Upper lobe of left lung (tissue), 6 donors: Measurements from ENCODE around the gene PRR11. TPM values are rescaled to one million over a fixed set of nuclear protein-coding genes. Genes with fewer than 3 reads are reported as not detected.

Experiments
- ATAC-seq, 2 donors: fragments of 200-7000 bp; cut with Tn5 transposase; one replicate each; pipeline ENCODE4 v1.9.1; 2022; ENCODE audit warnings: mild to moderate bottlenecking in 2 of 2, moderate library complexity in 2 of 2; ENCODE audit not compliant: low FRiP score in 2 of 2
- DNase-seq, 2 donors: peaks; one replicate each; pipeline ENCODE4 v3.0.0-alpha.2; 2019 to 2020
- H3K27ac ChIP-seq, 4 donors: fragments of 200-600 bp; sonication (generic); one replicate each; pipeline ENCODE4 v1.5.1; 2016 to 2019
- H3K27me3 ChIP-seq, 4 donors: fragments of 200-600 bp; sonication (generic); one replicate each; pipeline ENCODE4 v1.5.1; 2017 to 2019
- H3K36me3 ChIP-seq, 4 donors: fragments of 200-600 bp; sonication (generic); one replicate each; pipeline ENCODE4 v1.5.1; 2016 to 2019
- H3K4me1 ChIP-seq, 4 donors: fragments of 200-600 bp; sonication (generic); one replicate each; pipeline ENCODE4 v1.5.1; 2018 to 2019
- H3K4me3 ChIP-seq, 4 donors: fragments of 200-600 bp; sonication (generic); one replicate each; pipeline ENCODE4 v1.5.1; 2017 to 2019; ENCODE audit warnings: mild to moderate bottlenecking in 2 of 4, moderate library complexity in 1 of 4
- H3K9me3 ChIP-seq, 4 donors: fragments of 200-600 bp; sonication (generic); one replicate each; pipeline ENCODE4 v1.5.1; 2018 to 2019
- CTCF ChIP-seq, 6 experiments: fragments of 450-650 bp in 4 of 6; fragments of 200-600 bp in 2 of 6; sonication (generic) in 2 of 6; IDR thresholded peaks; one replicate each; pipeline ENCODE4 v1.5.1; 2016 to 2019; ENCODE audit warnings: antibody characterized with exemption in 6 of 6
- EP300 ChIP-seq, 4 donors: sonication (generic); formaldehyde crosslinking; IDR thresholded peaks; one replicate each; pipeline ENCODE4 v1.5.1; 2017; ENCODE audit warnings: antibody characterized with exemption in 4 of 4, control low read depth in 2 of 4
- POLR2A ChIP-seq, 4 donors: fragments of 450-650 bp; IDR thresholded peaks; one replicate each; pipeline ENCODE4 v1.5.1; 2016 to 2017; ENCODE audit warnings: antibody characterized with exemption in 4 of 4, mild to moderate bottlenecking in 2 of 4
- POLR2AphosphoS5 ChIP-seq, 2 donors: sonication (generic); formaldehyde crosslinking; IDR thresholded peaks; one replicate each; pipeline ENCODE4 v1.5.1; 2017; ENCODE audit warnings: antibody characterized with exemption in 2 of 2
- WGBS, 2 donors: methylation state at CpG; one replicate each; pipeline ENCODE4 v1.1.5; 2017 to 2018; 5-methylcytosine and 5-hydroxymethylcytosine counted together
- total RNA-seq, 6 donors: library from RNA; depleted of rRNA in 4 of 6; stranded (reverse); fragments of >200 nt in 4 of 6; gene quantifications; one replicate each; pipeline versions ENCODE4 v1.1.0 to v1.2.1, GENCODE V29; 2016 to 2021
- donor health status: DM: no; HTN: no; CAD: no; lungs with moderate emphysema.
- donor health status: DM: no; HTN: yes; CAD: no; lungs with severe emphysema.

The PRR11 gene
- total RNA-seq, 6 donors from 2014 or later = 0.69 to 57.5 (median 2.9) TPM; not detected in 1

- H3K4me1 ChIP-seq = no peaks in the 10 kb centered on the region
- DNase-seq = no peak
- no peaks in the 10 kb centered on the region for H3K9me3 ChIP-seq
- no peaks in the 10 kb centered on the region for H3K27me3 ChIP-seq
- 92 to 93% methylated on average over 4 of the region's 4 CpGs for WGBS, 2 donors
- TF ChIP-seq EP300 (IDR thresholded peaks at IDR 0.05) = no peak
- TF ChIP-seq POLR2AphosphoS5 (IDR thresholded peaks at IDR 0.05) = no peak
- TF ChIP-seq CTCF (IDR thresholded peaks at IDR 0.05) = no peak
- no peak for TF ChIP-seq POLR2A (IDR thresholded peaks at IDR 0.05)
- ATAC-seq = no peak
- no peak overlapping the region for H3K27ac ChIP-seq
- no peak overlapping the region for H3K4me3 ChIP-seq
- no peaks in the 10 kb centered on the region for H3K36me3 ChIP-seq
Observed at GRCh38 chr17:59145571-59146096, 9.9 kb upstream of the PRR11 start.

GRCh38 chr17:59149051-59149450, 6.5 kb upstream of the PRR11 start:
- no peaks in the 10 kb centered on the region for H3K36me3 ChIP-seq
- TF ChIP-seq CTCF (IDR thresholded peaks at IDR 0.05) (no peak), EP300 (IDR thresholded peaks at IDR 0.05) (no peak), POLR2A (IDR thresholded peaks at IDR 0.05) (no peak), POLR2AphosphoS5 (IDR thresholded peaks at IDR 0.05) (no peak)
- no peak overlapping the region for H3K27ac ChIP-seq
- DNase-seq = no peak
- no peaks in the 10 kb centered on the region for H3K9me3 ChIP-seq
- H3K4me1 ChIP-seq = peaks cover 0 to 8% (median 5%) of the 10 kb centered on the region in 4 donors
- 77 to 91% methylated on average over 2 of the region's 2 CpGs for WGBS, 2 donors
- H3K27me3 ChIP-seq = no peaks in the 10 kb centered on the region
- H3K4me3 ChIP-seq = no peak overlapping the region
- no peak for ATAC-seq

- Histone ChIP-seq H3K9me3 (no peaks in the 10 kb centered on the region), H3K27ac (no peak overlapping the region), H3K4me3 (no peak overlapping the region), H3K4me1 (peaks cover 0 to 13% (median 6%) of the 10 kb centered on the region in 4 donors), H3K36me3 (no peaks in the 10 kb centered on the region), H3K27me3 (no peaks in the 10 kb centered on the region)
- DNase-seq (no peak), ATAC-seq (no peak)
- TF ChIP-seq CTCF (IDR thresholded peaks at IDR 0.05) (no peak), POLR2AphosphoS5 (IDR thresholded peaks at IDR 0.05) (no peak), POLR2A (IDR thresholded peaks at IDR 0.05) (no peak), EP300 (IDR thresholded peaks at IDR 0.05) (no peak)
- 86 to 87% methylated on average over 5 of the region's 5 CpGs for WGBS, 2 donors
Observed at GRCh38 chr17:59149841-59150511, 5.6 kb upstream of the PRR11 start.

- Histone ChIP-seq H3K9me3 (no peaks in the 10 kb centered on the region), H3K4me3 (no peak overlapping the region), H3K36me3 (no peaks in the 10 kb centered on the region), H3K27me3 (no peaks in the 10 kb centered on the region), H3K4me1 (peaks cover 4 to 16% (median 10%) of the 10 kb centered on the region in 4 donors), H3K27ac (no peak overlapping the region)
- ATAC-seq = no peak
- DNase-seq = no peak
- WGBS, 2 donors = 78 to 87% methylated on average over 5 of the region's 5 CpGs
- no peak for TF ChIP-seq EP300 (IDR thresholded peaks at IDR 0.05)
Observed at GRCh38 chr17:59151006-59151405, 4.5 kb upstream of the PRR11 start.

- Histone ChIP-seq H3K27ac (no peak overlapping the region), H3K27me3 (no peaks in the 10 kb centered on the region), H3K9me3 (no peaks in the 10 kb centered on the region), H3K4me1 (peaks cover 9 to 22% (median 14%) of the 10 kb centered on the region in 4 donors), H3K36me3 (no peaks in the 10 kb centered on the region), H3K4me3 (no peak overlapping the region)
- 66 to 80% methylated on average over 1 of the region's 1 CpG for WGBS, 2 donors
- TF ChIP-seq EP300 (IDR thresholded peaks at IDR 0.05) (no peak), POLR2A (IDR thresholded peaks at IDR 0.05) (no peak), CTCF (IDR thresholded peaks at IDR 0.05) (no peak), POLR2AphosphoS5 (IDR thresholded peaks at IDR 0.05) (no peak)
- no peak for ATAC-seq
- DNase-seq = no peak
Observed at GRCh38 chr17:59151591-59151990, 4.0 kb upstream of the PRR11 start.
